Chondrocyte (in vitro differentiated cells): ENCODE data around the gene ANKS3. TPM values are rescaled to one million over a fixed set of nuclear protein-coding genes. Genes with fewer than 3 reads are reported as not detected.

Source experiments
- DNase-seq: peaks from one replicate; pipeline ENCODE4 v3.0.0; 2021; ENCODE audit warnings: mixed read lengths, low spot score
- H3K27ac Mint-ChIP-seq: one replicate; pipeline ENCODE4 v1.8.0; 2021; ENCODE audit warnings: mild to moderate bottlenecking, moderate library complexity, mixed read lengths; ENCODE audit not compliant: unreplicated experiment
- H3K27me3 Mint-ChIP-seq: 2 replicates; pipeline ENCODE4 v1.8.0; 2021; ENCODE audit warnings: low read depth, mixed read lengths
- H3K36me3 Mint-ChIP-seq: 2 replicates; pipeline ENCODE4 v1.8.0; 2021; ENCODE audit warnings: low read depth, mixed read lengths
- H3K4me1 Mint-ChIP-seq: 2 replicates; pipeline ENCODE4 v1.8.0; 2021; ENCODE audit warnings: low read depth, mild to moderate bottlenecking, mixed read lengths
- H3K4me3 Mint-ChIP-seq: one replicate; pipeline ENCODE4 v1.8.0; 2021; ENCODE audit warnings: mild to moderate bottlenecking, moderate library complexity, mixed read lengths; ENCODE audit not compliant: unreplicated experiment
- H3K9me3 Mint-ChIP-seq: 2 replicates; pipeline ENCODE4 v1.8.0; 2021; ENCODE audit warnings: low read depth, mixed read lengths
- total RNA-seq: library from RNA; stranded (reverse); gene quantifications from 3 replicates; pipeline ENCODE4 v1.2.1, GENCODE V29; 2021
- TF ChIP-seq, protein P1 (sequence below): fragments of 200-600 bp; sonication (generic); IDR thresholded peaks from 2 replicates; pipeline ENCODE4 v1.5.0; 2021; ENCODE audit warnings: antibody characterized with exemption, mild to moderate bottlenecking, moderate library complexity

The ANKS3 gene
- total RNA-seq, 1 donor from 2014 or later: 21.8 TPM

DNA sequence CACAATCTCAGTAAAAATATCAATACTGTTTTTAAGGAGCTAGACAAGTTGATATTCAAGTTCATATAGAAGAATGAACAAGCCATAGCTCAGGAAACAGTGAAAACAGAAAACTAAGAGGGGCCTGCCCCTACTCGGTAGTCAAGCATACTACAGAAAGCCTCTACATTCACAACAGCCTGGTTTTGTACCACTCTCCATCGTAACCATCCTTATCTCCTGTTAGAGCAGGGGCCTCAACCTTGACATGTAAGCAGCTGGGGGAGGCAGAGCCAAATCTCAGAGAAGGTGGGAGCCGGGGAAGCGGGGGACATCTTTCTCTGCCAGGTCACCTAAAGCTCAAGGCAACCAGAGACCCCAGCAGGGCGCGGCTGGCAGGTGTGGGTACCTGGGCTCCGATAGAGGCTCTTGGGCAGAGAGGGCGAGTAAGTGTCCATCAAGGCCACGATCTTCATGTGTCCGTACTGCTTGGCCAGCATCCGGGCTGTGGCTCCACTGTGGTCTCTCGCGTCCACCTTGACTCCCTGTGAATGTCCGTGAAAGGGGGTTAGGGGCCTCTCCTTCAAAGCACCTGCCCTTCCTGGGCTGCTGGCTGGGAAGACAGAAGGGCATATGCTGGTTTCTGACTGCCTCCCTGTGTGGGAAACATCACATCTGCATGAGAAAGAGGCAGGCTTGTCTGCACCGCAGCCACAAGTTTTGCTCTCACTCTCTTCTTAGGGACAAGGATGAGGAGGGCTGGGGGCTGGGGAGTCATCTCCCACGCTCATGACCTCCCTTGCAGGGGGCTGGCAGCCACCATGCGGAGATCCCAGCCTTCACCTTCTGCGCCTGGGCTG is 20.2 kb downstream of the ANKS3 start:
- no peak overlapping the region for H3K4me3 Mint-ChIP-seq
- H3K9me3 Mint-ChIP-seq: no peaks in the 10 kb centered on the region
- TF ChIP-seq, protein P1, sequence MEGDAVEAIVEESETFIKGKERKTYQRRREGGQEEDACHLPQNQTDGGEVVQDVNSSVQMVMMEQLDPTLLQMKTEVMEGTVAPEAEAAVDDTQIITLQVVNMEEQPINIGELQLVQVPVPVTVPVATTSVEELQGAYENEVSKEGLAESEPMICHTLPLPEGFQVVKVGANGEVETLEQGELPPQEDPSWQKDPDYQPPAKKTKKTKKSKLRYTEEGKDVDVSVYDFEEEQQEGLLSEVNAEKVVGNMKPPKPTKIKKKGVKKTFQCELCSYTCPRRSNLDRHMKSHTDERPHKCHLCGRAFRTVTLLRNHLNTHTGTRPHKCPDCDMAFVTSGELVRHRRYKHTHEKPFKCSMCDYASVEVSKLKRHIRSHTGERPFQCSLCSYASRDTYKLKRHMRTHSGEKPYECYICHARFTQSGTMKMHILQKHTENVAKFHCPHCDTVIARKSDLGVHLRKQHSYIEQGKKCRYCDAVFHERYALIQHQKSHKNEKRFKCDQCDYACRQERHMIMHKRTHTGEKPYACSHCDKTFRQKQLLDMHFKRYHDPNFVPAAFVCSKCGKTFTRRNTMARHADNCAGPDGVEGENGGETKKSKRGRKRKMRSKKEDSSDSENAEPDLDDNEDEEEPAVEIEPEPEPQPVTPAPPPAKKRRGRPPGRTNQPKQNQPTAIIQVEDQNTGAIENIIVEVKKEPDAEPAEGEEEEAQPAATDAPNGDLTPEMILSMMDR: no peak
- H3K27ac Mint-ChIP-seq: no peak overlapping the region
- peak; percentile 65 for DNase-seq
- no peaks in the 10 kb centered on the region for H3K27me3 Mint-ChIP-seq
- H3K4me1 Mint-ChIP-seq: peaks cover 6% of the 10 kb centered on the region
- H3K36me3 Mint-ChIP-seq: peaks cover 22% of the 10 kb centered on the region

DNA sequence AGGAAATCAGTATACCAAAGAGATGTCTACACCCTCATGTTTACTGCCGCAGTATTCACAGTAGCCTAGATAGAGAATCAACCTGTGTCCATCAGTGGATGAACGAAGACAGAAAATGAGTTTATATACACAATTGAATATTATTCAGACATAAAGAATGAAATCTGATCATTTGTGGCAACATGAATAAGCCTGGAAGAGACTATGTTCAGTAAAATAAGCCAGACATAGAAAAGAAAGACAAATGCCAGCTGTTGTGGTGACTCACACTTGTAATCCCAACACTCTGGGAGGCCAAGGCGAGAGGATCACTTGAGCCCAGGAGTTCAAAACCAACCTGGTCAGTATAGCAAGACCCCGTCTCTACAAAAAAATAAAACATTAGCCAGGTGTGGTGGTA is 24.6 kb downstream of the ANKS3 start:
- H3K9me3 Mint-ChIP-seq: no peaks in the 10 kb centered on the region
- H3K4me1 Mint-ChIP-seq: peaks cover 6% of the 10 kb centered on the region
- no peak overlapping the region for H3K27ac Mint-ChIP-seq
- H3K36me3 Mint-ChIP-seq: peaks cover 31% of the 10 kb centered on the region
- no peak for DNase-seq
- no peak overlapping the region for H3K4me3 Mint-ChIP-seq
- TF ChIP-seq, protein P1: no peak
- H3K27me3 Mint-ChIP-seq: no peaks in the 10 kb centered on the region

DNA sequence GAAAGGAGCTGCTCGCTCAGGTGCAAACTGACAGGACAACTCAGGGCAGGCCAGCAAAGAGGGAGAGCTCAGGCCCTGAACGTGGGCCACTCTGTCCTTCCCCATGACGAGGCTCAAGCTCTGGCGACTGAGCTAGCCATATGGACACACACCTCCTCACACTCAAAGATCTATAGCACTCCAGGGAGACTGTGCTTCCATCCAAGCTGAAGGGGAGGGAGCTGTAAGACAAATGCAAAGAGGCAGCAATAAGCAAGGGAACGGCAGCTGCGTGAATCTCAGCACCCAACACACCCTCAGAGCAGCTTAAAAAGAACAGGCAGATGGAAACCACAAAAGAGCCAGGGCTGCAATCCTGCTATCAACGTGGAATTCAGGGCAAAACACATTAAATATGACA is 27.2 kb downstream of the ANKS3 start:
- TF ChIP-seq, protein P1: no peak
- H3K36me3 Mint-ChIP-seq: peaks cover 27% of the 10 kb centered on the region
- H3K4me1 Mint-ChIP-seq: peaks cover 6% of the 10 kb centered on the region
- no peak overlapping the region for H3K4me3 Mint-ChIP-seq
- no peaks in the 10 kb centered on the region for H3K27me3 Mint-ChIP-seq
- peak; percentile 46 for DNase-seq
- H3K27ac Mint-ChIP-seq: no peak overlapping the region
- H3K9me3 Mint-ChIP-seq: no peaks in the 10 kb centered on the region

DNA sequence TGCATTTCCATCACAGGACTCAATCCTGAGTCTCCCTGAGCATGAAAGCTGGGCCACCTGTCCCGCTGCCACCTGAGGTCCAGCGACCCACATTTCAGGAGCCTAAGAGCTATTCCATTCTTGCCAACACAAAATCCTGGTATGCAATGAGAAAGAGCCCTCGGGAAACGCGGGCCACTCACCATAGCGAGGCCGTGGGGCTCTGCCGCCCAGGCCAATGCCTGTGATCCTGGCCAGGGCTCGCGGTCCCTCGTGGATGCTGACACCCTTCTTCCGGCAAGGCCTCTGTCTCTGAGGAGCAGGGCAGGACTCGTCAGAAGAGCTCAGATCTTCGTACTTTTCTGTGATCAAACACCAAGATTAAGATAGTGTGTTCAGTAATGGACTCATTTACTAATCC is 29.2 kb downstream of the ANKS3 start:
- peaks cover 6% of the 10 kb centered on the region for H3K4me1 Mint-ChIP-seq
- no peaks in the 10 kb centered on the region for H3K9me3 Mint-ChIP-seq
- H3K27ac Mint-ChIP-seq: no peak overlapping the region
- H3K36me3 Mint-ChIP-seq: peaks cover 23% of the 10 kb centered on the region
- no peaks in the 10 kb centered on the region for H3K27me3 Mint-ChIP-seq
- no peak for DNase-seq
- TF ChIP-seq, protein P1: no peak
- H3K4me3 Mint-ChIP-seq: no peak overlapping the region

DNA sequence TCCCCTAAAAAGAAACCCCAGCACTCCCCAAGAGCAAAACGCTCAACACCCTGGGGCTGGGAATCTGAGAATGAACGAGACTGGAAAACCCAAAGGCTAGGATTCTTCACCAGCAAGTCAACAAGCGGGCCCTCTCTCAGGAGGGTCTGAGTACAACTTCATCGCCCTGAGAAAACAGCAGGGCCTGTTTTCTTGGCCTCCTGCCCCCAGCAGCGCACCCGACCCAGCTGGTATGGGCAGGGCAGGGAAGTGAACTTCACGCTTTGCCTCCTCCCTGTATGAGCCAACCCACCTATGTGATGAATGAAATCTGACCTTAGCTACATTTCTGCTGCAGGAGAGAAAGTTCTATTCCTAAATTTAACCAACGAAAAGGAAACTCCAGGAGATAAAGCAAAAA is 29.6 kb downstream of the ANKS3 start:
- Mint-ChIP-seq H3K4me1 (peaks cover 2% of the 10 kb centered on the region), H3K27ac (no peak overlapping the region), H3K36me3 (peaks cover 22% of the 10 kb centered on the region), H3K27me3 (no peaks in the 10 kb centered on the region), H3K9me3 (no peaks in the 10 kb centered on the region), H3K4me3 (no peak overlapping the region)
- TF ChIP-seq, protein P1: no peak
- no peak for DNase-seq
